Fibroblast of skin of left quadriceps (primary cell): Measurements from ENCODE around the gene PPP3R1.

Experiments used
- DNase-seq, 2 experiments: peaks; one replicate each; pipeline ENCODE4 v3.0.0-alpha.2; 2013; ENCODE audit warnings: low read depth in 2 of 2

The PPP3R1 gene

DNA sequence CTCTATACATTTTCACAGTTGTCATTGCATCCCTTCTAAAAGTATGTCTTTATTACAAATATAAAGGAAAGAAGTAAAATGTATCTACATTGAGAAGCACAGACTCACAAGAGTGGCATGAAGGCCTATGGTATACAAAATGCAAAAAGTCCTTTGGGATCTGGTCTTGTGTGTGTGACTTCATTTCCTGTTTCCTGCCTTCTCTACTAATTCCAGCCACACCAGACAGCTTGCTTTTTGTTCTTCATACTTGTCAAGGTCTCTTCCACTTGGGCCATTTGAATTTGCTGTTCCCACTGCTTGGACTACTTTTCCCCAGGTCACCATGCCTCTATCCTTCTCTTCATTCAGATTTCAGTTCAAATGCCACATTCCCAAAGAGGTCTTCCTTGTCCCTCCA lies 101.3 kb downstream of the PPP3R1 start:
- DNase-seq: no peak

DNA sequence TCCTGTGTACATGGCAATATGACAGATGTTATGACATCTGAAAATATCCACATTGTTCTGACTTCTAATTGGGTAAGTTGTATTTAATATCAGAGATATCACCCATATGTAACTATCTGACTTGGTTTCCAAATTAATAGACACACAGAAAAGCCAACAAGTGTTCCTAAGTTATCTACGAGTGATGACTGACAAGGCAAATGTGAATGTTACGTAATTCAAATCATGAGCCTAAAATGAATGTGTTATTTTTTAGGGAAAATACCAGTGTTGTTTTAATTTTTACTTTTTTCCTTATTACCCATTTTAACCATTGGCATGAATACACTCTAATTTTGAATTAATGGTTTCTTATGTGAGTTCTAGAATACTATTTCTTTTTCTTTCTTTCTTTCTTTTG lies 110.5 kb downstream of the PPP3R1 start:
- no peak for DNase-seq

DNA sequence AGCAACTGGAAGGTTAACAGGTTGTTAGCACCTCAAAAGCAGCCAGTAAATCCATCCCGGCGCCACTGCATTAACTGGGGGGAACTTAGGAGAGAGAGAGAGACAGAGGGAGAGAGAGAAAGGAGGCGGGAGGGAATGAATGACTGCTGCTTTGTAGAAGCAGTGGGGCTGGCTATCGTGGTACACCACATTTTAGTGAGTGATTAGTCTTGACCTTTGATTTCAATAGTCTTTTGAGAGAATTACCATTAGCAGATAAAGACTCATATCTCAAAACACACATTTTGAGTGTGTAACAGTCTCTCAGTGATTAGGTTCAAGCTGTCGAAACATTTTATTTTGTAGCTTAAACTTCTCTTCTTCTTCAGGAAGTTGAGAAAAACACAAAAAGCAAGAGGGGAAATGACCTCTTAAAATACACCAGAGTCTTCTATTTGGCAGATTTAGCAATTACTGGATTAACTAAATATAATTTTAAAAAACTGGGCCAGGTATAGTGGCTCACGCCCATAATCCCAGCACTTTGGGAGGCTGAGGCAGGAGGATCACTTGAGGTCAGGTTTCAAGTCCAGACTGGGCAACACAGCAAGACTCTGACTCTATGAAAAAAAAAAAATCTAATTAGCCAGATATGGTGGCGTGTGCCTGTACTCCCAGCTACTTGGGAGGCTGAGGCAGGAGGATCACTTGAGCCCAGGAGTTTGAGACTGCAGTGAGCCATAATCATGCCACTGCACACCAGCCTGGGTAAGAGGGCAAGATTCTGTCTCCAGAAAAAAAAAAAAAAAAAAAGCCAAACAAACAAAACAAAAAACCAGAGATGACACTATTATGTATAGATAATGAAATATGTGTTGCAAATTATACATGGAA lies 116.6 kb downstream of the PPP3R1 start:
- no peak for DNase-seq

DNA sequence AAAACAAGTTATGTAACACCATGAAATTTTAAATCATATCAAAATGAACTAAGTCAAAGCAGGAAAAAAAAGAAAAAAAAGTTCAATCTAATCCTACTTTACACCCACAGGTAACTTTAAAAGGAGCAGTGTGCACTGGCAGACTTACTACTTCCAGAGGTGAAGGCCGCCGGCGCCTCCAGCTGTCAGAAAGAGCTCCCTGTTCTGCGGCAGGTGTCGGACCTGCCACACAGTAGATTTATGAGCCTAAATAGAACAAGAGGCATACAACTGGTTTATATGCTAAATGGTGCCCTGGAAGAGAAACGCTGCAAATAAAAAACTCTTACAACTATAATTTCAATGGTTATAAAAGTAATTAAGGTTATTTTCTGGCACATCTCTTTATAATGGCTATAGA lies 117.8 kb downstream of the PPP3R1 start:
- DNase-seq: no peak

DNA sequence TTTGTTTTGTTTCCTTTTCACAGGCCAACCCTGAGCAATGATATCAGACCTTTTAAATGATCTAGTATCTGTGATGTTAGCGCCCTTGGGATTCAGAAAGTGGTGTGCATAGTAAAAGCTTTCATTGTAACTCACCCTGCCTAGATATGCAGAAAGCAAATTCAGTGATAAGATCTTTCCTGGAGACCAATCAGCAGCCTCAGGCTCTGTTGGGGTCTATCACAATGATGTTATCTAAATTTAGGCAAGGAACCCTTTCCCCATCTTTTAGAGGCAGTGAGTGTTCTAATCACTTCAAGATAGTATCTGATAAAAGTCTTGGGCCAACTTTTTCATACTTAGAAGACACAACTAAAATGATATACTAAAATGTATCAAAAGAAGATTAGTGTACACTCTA lies 118.2 kb downstream of the PPP3R1 start:
- DNase-seq: no peak
